HL-60 (cell line): ENCODE measurements around the gene CASKIN2.

Experiments used
- DNase-seq, 2 experiments: peaks; one replicate each; pipeline ENCODE4 v3.0.0-alpha.2; 2010 to 2020; ENCODE audit warnings: low read depth in 1 of 2, low spot score in 1 of 2
- H3K27ac ChIP-seq: fragments of 250-450 bp; sonication (Bioruptor Pico); replicated peaks from 2 replicates; pipeline ENCODE4 v1.5.1; 2020; ENCODE audit warnings: mild to moderate bottlenecking, moderate library complexity
- H3K27me3 ChIP-seq: fragments of 250-450 bp; sonication (Bioruptor Pico); 2 replicates; pipeline ENCODE4 v1.5.1; 2021; ENCODE audit warnings: mild to moderate bottlenecking, moderate library complexity; ENCODE audit not compliant: insufficient read depth, poor library complexity, severe bottlenecking
- H3K4me3 ChIP-seq: replicated peaks from 2 replicates; pipeline ENCODE4 v1.5.1; 2011; ENCODE audit warnings: mild to moderate bottlenecking, control low read depth, low read length; ENCODE audit not compliant: insufficient read depth
- GABPA ChIP-seq: IDR thresholded peaks from 2 replicates; pipeline ENCODE4 v1.6.1; 2012; ENCODE audit warnings: low read depth
- POLR2AphosphoS5 ChIP-seq: IDR thresholded peaks from 2 replicates; pipeline ENCODE4 v1.6.1; 2012; ENCODE audit warnings: low read depth
- SPI1 ChIP-seq: IDR thresholded peaks from 2 replicates; pipeline ENCODE4 v1.6.1; 2012; ENCODE audit warnings: low read depth, mild to moderate bottlenecking, borderline replicate concordance
- TF ChIP-seq, protein P1 (sequence below): IDR thresholded peaks from one replicate; pipeline ENCODE4 v1.5.1; 2011; ENCODE audit warnings: low read length, control low read depth, inconsistent platforms; ENCODE audit not compliant: insufficient read depth
- TF ChIP-seq, protein P2 (sequence below): IDR thresholded peaks from 2 replicates; pipeline ENCODE4 v1.6.1; 2012; ENCODE audit warnings: low read depth; ENCODE audit not compliant: insufficient replicate concordance

Gene CASKIN2

DNA sequence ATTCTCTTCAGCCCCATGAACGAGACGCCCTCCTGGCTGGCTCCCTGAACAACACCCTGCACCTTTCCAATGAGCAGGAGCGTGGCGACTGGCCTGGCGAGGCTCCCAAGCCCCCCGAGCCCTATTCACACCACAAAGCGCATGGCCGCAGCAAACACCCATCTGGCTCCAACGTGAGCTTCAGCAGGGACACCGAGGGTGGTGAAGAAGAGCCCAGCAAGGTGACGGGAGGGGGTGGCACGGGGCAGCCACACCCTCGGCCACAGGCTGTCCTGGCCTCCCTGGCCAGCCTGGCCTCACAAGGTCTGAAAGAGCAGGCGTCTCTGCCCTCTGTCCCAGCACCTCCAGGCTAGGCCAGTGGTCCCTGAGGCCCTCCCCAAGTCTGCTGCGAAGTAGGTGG is 23.7 kb downstream of the CASKIN2 start:
- TF ChIP-seq SPI1 (no peak), POLR2AphosphoS5 (no peak), GABPA (no peak)
- TF ChIP-seq, protein P1, sequence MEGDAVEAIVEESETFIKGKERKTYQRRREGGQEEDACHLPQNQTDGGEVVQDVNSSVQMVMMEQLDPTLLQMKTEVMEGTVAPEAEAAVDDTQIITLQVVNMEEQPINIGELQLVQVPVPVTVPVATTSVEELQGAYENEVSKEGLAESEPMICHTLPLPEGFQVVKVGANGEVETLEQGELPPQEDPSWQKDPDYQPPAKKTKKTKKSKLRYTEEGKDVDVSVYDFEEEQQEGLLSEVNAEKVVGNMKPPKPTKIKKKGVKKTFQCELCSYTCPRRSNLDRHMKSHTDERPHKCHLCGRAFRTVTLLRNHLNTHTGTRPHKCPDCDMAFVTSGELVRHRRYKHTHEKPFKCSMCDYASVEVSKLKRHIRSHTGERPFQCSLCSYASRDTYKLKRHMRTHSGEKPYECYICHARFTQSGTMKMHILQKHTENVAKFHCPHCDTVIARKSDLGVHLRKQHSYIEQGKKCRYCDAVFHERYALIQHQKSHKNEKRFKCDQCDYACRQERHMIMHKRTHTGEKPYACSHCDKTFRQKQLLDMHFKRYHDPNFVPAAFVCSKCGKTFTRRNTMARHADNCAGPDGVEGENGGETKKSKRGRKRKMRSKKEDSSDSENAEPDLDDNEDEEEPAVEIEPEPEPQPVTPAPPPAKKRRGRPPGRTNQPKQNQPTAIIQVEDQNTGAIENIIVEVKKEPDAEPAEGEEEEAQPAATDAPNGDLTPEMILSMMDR: no peak
- TF ChIP-seq, protein P2, sequence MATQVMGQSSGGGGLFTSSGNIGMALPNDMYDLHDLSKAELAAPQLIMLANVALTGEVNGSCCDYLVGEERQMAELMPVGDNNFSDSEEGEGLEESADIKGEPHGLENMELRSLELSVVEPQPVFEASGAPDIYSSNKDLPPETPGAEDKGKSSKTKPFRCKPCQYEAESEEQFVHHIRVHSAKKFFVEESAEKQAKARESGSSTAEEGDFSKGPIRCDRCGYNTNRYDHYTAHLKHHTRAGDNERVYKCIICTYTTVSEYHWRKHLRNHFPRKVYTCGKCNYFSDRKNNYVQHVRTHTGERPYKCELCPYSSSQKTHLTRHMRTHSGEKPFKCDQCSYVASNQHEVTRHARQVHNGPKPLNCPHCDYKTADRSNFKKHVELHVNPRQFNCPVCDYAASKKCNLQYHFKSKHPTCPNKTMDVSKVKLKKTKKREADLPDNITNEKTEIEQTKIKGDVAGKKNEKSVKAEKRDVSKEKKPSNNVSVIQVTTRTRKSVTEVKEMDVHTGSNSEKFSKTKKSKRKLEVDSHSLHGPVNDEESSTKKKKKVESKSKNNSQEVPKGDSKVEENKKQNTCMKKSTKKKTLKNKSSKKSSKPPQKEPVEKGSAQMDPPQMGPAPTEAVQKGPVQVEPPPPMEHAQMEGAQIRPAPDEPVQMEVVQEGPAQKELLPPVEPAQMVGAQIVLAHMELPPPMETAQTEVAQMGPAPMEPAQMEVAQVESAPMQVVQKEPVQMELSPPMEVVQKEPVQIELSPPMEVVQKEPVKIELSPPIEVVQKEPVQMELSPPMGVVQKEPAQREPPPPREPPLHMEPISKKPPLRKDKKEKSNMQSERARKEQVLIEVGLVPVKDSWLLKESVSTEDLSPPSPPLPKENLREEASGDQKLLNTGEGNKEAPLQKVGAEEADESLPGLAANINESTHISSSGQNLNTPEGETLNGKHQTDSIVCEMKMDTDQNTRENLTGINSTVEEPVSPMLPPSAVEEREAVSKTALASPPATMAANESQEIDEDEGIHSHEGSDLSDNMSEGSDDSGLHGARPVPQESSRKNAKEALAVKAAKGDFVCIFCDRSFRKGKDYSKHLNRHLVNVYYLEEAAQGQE: no peak
- Histone ChIP-seq H3K27me3 (no peaks in the 10 kb centered on the region), H3K27ac (no peak overlapping the region), H3K4me3 (no peak overlapping the region)
- DNase-seq: no peak

GRCh38 chr17:75490953-75491649 is 24.2 kb downstream of the CASKIN2 start:
- TF ChIP-seq GABPA: no peak
- TF ChIP-seq SPI1: no peak
- TF ChIP-seq, protein P2: no peak
- TF ChIP-seq, protein P1: no peak
- no peak for TF ChIP-seq POLR2AphosphoS5
- DNase-seq: no peak
- Histone ChIP-seq H3K27ac (no peak overlapping the region), H3K4me3 (no peak overlapping the region), H3K27me3 (no peaks in the 10 kb centered on the region)

DNA sequence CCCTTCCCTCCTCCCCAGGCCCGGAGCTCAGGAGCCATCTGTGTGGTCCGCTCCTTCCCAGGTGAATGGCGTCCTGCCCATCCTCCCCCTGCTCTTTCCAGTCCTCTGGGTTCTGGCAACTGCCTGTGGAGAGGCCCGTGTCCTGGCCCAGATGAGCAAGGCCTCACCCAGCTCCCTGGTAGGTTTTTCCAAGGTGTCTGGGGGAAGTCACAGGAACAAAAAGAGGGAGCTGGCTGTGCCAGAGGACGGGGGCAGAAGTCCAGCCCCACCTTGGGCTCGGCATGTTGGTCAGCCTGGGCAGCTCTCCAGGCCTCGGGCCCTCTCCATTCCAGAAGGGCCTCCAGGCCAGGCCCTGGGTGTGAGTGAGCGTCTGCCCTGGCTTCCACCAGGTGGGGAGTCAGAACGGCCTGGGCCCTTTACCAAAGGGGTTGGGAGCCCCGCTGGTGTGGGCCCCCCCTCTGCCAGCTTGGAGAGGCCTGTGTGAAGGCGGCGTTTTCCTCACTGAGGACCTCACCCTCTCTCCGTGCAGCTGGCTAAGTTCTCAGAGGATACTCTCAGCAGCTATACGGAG is 25.1 kb downstream of the CASKIN2 start:
- H3K27me3 ChIP-seq: no peaks in the 10 kb centered on the region
- no peak overlapping the region for H3K27ac ChIP-seq
- DNase-seq: no peak
- TF ChIP-seq GABPA (no peak), SPI1 (no peak), POLR2AphosphoS5 (no peak)
- TF ChIP-seq, protein P1: no peak
- TF ChIP-seq, protein P2: no peak
- no peak overlapping the region for H3K4me3 ChIP-seq
